HCT116 (cell line): Measurements from ENCODE around the gene SPAG4. TPM values are rescaled to one million over a fixed set of nuclear protein-coding genes. Genes with fewer than 3 reads are reported as not detected.

ENCODE experiments used
- ATAC-seq: fragments of 200-7000 bp; cut with Tn5 transposase; 2 replicates; pipeline ENCODE4 v1.9.1; 2020; ENCODE audit warnings: mild to moderate bottlenecking, moderate library complexity
- BruUV-seq: library from RNA; stranded (reverse); fragments of 400-500 nt; replicated peaks from 2 replicates; lab custom pipeline; 2021; lab: Mats Ljungman, UMichigan
- CTCF ChIA-PET: fragments of 300-600 bp; sonication (Branson Sonifier 250); formaldehyde crosslinking; loops from one replicate; lab custom pipeline; 2021; ENCODE audit warnings: antibody characterized with exemption; lab: Charles Lee
- POLR2A ChIA-PET: fragments of 300-600, 350-600 bp; sonication (Branson Sonifier 250); formaldehyde crosslinking; loops from one replicate; lab custom pipeline; 2021; ENCODE audit warnings: antibody characterized with exemption; lab: Charles Lee
- RAD21 ChIA-PET, 2 experiments: fragments of 300-600 bp; sonication (Branson Sonifier 250); formaldehyde crosslinking; loops; one replicate each; lab custom pipeline; 2023; ENCODE audit warnings: low total read pairs in 2 of 2; ENCODE audit not compliant: uncharacterized antibody in 2 of 2, unreplicated experiment in 2 of 2, low non-redundant PET in 1 of 2; lab: Charles Lee
- DNase-seq: peaks from one replicate; pipeline ENCODE4 v3.0.0-alpha.2; 2010; ENCODE audit warnings: low read depth, low spot score
- H2AFZ ChIP-seq: fragments of 200-600 bp; shearing (Covaris generic), sonication (generic); 2 replicates; pipeline ENCODE4 v1.6.1; 2017; ENCODE audit warnings: low read depth, mixed run types, mixed read lengths, antibody characterized with exemption, low read length; ENCODE audit not compliant: poor library complexity, severe bottlenecking
- H3K27ac ChIP-seq: 2 replicates; pipeline ENCODE4 v1.5.1; 2012; ENCODE audit warnings: low read depth, low read length
- H3K27me3 ChIP-seq: fragments of 200-600 bp; sonication (generic); 2 replicates; pipeline ENCODE4 v1.6.1; 2016; ENCODE audit warnings: mixed run types, low read length, mixed read lengths; ENCODE audit not compliant: insufficient read depth
- H3K36me3 ChIP-seq, 2 experiments: fragments of 200-500 bp in 1 of 2; fragments of 200-600 bp in 1 of 2; sonication (Bioruptor generic) in 1 of 2; sonication (generic) in 1 of 2; 2 replicates each; pipeline versions ENCODE4 v1.5.1 to v1.6.1; 2014 to 2016; ENCODE audit warnings: low read length in 2 of 2, inconsistent platforms in 1 of 2, mixed read lengths in 1 of 2, mixed run types in 1 of 2; ENCODE audit not compliant: insufficient read depth in 2 of 2, control insufficient read depth in 1 of 2
- H3K4me1 ChIP-seq, 2 experiments: fragments of 200-600 bp in 1 of 2; sonication (generic) in 1 of 2; 2 replicates each; pipeline versions ENCODE4 v1.5.1 to v1.6.1; 2012 to 2017; ENCODE audit warnings: low read length in 2 of 2, inconsistent platforms in 1 of 2, mild to moderate bottlenecking in 1 of 2, mixed read lengths in 1 of 2, mixed run types in 1 of 2, moderate library complexity in 1 of 2; ENCODE audit not compliant: insufficient read depth in 2 of 2, control insufficient read depth in 1 of 2
- H3K4me2 ChIP-seq: fragments of 200-600 bp; sonication (generic); 2 replicates; pipeline ENCODE4 v1.6.1; 2017; ENCODE audit warnings: mixed run types, low read length, mixed read lengths
- H3K4me3 ChIP-seq, 2 experiments: fragments of 200-600 bp in 1 of 2; sonication (generic) in 1 of 2; replicated peaks in 1 of 2; 2 replicates each; pipeline ENCODE4 v1.5.1; 2011 to 2016; ENCODE audit warnings: low read length in 2 of 2, control low read depth in 1 of 2, low read depth in 1 of 2, mild to moderate bottlenecking in 1 of 2, mixed read lengths in 1 of 2, mixed run types in 1 of 2
- H3K79me2 ChIP-seq: fragments of 200-600 bp; sonication (generic); 2 replicates; pipeline ENCODE4 v1.6.1; 2017; ENCODE audit warnings: mild to moderate bottlenecking, mixed run types, low read length, moderate library complexity, mixed read lengths; ENCODE audit not compliant: insufficient read depth
- H3K9ac ChIP-seq: fragments of 200-600 bp; sonication (generic); 2 replicates; pipeline ENCODE4 v1.6.1; 2016; ENCODE audit warnings: low read length, mixed read lengths
- H3K9me2 ChIP-seq: fragments of 200-600 bp; sonication (generic), shearing (Covaris generic); 2 replicates; pipeline ENCODE4 v1.6.1; 2017; ENCODE audit warnings: mixed run types, mild to moderate bottlenecking, moderate library complexity; ENCODE audit not compliant: insufficient read depth
- H3K9me3 ChIP-seq, 2 experiments: fragments of 200-500 bp in 1 of 2; fragments of 200-600 bp in 1 of 2; sonication (Bioruptor generic) in 1 of 2; sonication (generic) in 1 of 2; 2 replicates each; pipeline ENCODE4 v1.6.1; 2014 to 2017; ENCODE audit warnings: low read length in 2 of 2, mixed read lengths in 2 of 2, inconsistent platforms in 1 of 2, low read depth in 1 of 2, mild to moderate bottlenecking in 1 of 2, mixed run types in 1 of 2, moderate library complexity in 1 of 2; ENCODE audit not compliant: control insufficient read depth in 1 of 2, insufficient read depth in 1 of 2
- H4K20me1 ChIP-seq: fragments of 200-600 bp; sonication (generic), shearing (Covaris generic); 2 replicates; pipeline ENCODE4 v1.6.1; 2017; ENCODE audit warnings: mixed run types, mild to moderate bottlenecking, moderate library complexity; ENCODE audit not compliant: insufficient read depth
- ELF1 ChIP-seq: IDR thresholded peaks from 2 replicates; pipeline ENCODE4 v1.6.1; 2012; ENCODE audit warnings: low read depth, borderline replicate concordance
- EZH2phosphoT487 ChIP-seq: fragments of 200-600 bp; IDR thresholded peaks from 2 replicates; pipeline ENCODE4 v1.6.1; 2018; ENCODE audit warnings: antibody characterized with exemption, borderline replicate concordance
- JUND ChIP-seq: IDR thresholded peaks from 2 replicates; pipeline ENCODE4 v1.6.1; 2012
- POLR2A ChIP-seq: IDR thresholded peaks from 2 replicates; pipeline ENCODE4 v1.7.0; 2011; ENCODE audit warnings: borderline replicate concordance; ENCODE audit not compliant: insufficient read depth, insufficient read length; ENCODE audit errors: extremely low read depth
- POLR2AphosphoS5 ChIP-seq: IDR thresholded peaks from 2 replicates; pipeline ENCODE4 v1.6.1; 2011; ENCODE audit warnings: mild to moderate bottlenecking, low read depth, low read length, moderate library complexity
- RAD21 ChIP-seq: IDR thresholded peaks from 2 replicates; pipeline ENCODE4 v1.6.1; 2012; ENCODE audit warnings: low read depth, mild to moderate bottlenecking
- SIN3A ChIP-seq: IDR thresholded peaks from 2 replicates; pipeline ENCODE4 v1.6.1; 2012; ENCODE audit warnings: low read depth
- SP1 ChIP-seq: IDR thresholded peaks from 2 replicates; pipeline ENCODE4 v1.6.1; 2012; ENCODE audit warnings: low read depth
- SRF ChIP-seq: IDR thresholded peaks from 2 replicates; pipeline ENCODE4 v1.6.1; 2012; ENCODE audit warnings: low read depth
- TCF7L2 ChIP-seq: IDR thresholded peaks from 2 replicates; pipeline ENCODE4 v1.7.0; 2011; ENCODE audit warnings: borderline replicate concordance, inconsistent platforms; ENCODE audit not compliant: insufficient read depth, insufficient read length; ENCODE audit errors: extremely low read depth
- ZFX ChIP-seq: fragments of 450-650 bp; IDR thresholded peaks from 2 replicates; pipeline ENCODE4 v1.6.1; 2017
- ZNF274 ChIP-seq: fragments of 200-500 bp; sonication (Bioruptor generic); IDR thresholded peaks from 2 replicates; pipeline ENCODE4 v1.6.1; 2014; ENCODE audit warnings: mild to moderate bottlenecking, low read depth, low read length, inconsistent platforms
- intact Hi-C: fragments of 100-400 bp; cut with micrococcal nuclease; formaldehyde crosslinking; loops from 2 replicates; pipeline ENCODE4 v1.10.0; 2022
- total RNA-seq: library from RNA; stranded (reverse); gene quantifications from one replicate; pipeline ENCODE4 v1.2.1, GENCODE V29; 2021; ENCODE audit not compliant: unreplicated experiment
- TF ChIP-seq, protein P1 (sequence below): IDR thresholded peaks from 2 replicates; pipeline ENCODE4 v1.6.1; 2012; ENCODE audit warnings: low read depth
- TF ChIP-seq, protein P2 (sequence below): IDR thresholded peaks from 2 replicates; pipeline ENCODE4 v1.6.1; 2012
- TF ChIP-seq, protein P3 (sequence below): IDR thresholded peaks from 2 replicates; pipeline ENCODE4 v1.6.1; 2012
- TF ChIP-seq, protein P4 (sequence below): IDR thresholded peaks from 2 replicates; pipeline ENCODE4 v1.6.1; 2011; ENCODE audit warnings: mild to moderate bottlenecking, low read length, moderate library complexity; ENCODE audit not compliant: insufficient replicate concordance; ENCODE audit errors: extremely low read depth

Gene SPAG4
- total RNA-seq, 1 experiment from 2014 or later = 6.2 TPM

DNA sequence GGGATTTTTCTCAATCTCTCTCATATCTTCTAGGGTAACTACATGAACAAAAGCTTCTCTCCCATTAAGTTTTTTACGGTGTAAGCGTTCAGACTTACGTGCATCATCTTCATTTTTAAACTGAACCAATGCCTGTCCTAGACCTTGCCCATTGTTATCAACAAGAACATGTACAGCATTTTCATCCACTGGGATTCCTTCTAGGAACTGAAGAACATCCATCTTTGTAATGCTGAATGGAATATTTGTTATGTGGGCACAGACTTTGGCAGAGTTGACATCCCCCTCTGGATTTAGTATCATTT is 37.8 kb downstream of the SPAG4 start (continued):
- TF ChIP-seq SP1 (no peak), TCF7L2 (no peak), ELF1 (no peak), POLR2A (no peak), SIN3A (no peak), ZNF274 (no peak), SRF (no peak), EZH2phosphoT487 (no peak), POLR2AphosphoS5 (no peak)
- TF ChIP-seq, protein P1, sequence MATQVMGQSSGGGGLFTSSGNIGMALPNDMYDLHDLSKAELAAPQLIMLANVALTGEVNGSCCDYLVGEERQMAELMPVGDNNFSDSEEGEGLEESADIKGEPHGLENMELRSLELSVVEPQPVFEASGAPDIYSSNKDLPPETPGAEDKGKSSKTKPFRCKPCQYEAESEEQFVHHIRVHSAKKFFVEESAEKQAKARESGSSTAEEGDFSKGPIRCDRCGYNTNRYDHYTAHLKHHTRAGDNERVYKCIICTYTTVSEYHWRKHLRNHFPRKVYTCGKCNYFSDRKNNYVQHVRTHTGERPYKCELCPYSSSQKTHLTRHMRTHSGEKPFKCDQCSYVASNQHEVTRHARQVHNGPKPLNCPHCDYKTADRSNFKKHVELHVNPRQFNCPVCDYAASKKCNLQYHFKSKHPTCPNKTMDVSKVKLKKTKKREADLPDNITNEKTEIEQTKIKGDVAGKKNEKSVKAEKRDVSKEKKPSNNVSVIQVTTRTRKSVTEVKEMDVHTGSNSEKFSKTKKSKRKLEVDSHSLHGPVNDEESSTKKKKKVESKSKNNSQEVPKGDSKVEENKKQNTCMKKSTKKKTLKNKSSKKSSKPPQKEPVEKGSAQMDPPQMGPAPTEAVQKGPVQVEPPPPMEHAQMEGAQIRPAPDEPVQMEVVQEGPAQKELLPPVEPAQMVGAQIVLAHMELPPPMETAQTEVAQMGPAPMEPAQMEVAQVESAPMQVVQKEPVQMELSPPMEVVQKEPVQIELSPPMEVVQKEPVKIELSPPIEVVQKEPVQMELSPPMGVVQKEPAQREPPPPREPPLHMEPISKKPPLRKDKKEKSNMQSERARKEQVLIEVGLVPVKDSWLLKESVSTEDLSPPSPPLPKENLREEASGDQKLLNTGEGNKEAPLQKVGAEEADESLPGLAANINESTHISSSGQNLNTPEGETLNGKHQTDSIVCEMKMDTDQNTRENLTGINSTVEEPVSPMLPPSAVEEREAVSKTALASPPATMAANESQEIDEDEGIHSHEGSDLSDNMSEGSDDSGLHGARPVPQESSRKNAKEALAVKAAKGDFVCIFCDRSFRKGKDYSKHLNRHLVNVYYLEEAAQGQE = no peak
- TF ChIP-seq, protein P2, sequence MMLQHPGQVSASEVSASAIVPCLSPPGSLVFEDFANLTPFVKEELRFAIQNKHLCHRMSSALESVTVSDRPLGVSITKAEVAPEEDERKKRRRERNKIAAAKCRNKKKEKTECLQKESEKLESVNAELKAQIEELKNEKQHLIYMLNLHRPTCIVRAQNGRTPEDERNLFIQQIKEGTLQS = no peak
- TF ChIP-seq, protein P3, sequence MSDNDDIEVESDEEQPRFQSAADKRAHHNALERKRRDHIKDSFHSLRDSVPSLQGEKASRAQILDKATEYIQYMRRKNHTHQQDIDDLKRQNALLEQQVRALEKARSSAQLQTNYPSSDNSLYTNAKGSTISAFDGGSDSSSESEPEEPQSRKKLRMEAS = no peak
- TF ChIP-seq, all 23 proteins: peak for 0

DNA sequence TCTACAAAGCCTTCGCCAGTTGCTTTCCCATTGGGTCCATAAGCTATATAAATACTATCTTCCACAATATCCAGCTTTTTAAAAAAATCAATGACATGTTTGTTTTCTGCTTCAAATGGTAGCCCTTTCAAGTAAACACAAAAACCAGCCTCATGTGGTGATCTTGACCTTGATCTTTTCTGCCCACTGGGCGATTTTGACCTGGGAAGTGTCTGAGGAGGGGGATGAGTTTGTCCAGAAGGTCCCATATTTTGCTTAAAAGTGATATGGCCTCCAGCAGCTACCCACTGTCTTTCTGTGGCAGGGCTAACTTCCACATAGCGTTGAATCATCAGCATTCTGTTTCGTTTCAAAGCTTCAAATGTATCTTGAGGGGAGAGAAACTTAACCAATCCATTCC is 38.3 kb downstream of the SPAG4 start:
- BruUV-seq = TSS peak; percentile 4
- intact Hi-C loops = no loop called here

More for the DNA sequence above, 38.3 kb downstream of the SPAG4 start:
- H3K27me3 ChIP-seq = no peaks in the 10 kb centered on the region
- RAD21 ChIA-PET = no interaction called here
- H2AFZ ChIP-seq = no peak overlapping the region
- no peaks in the 10 kb centered on the region for H3K9me3 ChIP-seq
- no peaks in the 10 kb centered on the region for H3K9me2 ChIP-seq
- no peak overlapping the region for H3K4me2 ChIP-seq
- POLR2A ChIA-PET = no interaction called here
- CTCF ChIA-PET = no interaction called here
- peaks cover 14 to 56% of the 10 kb centered on the region in 2 experiments for H3K36me3 ChIP-seq
- H3K9ac ChIP-seq = no peak overlapping the region
- peaks cover 74% of the 10 kb centered on the region for H4K20me1 ChIP-seq
- ATAC-seq (no peak), DNase-seq (no peak)
- no peak for TF ChIP-seq RAD21
- no peak for TF ChIP-seq EZH2phosphoT487
- no peak for TF ChIP-seq ZFX
- TF ChIP-seq, protein P2 = no peak
- TF ChIP-seq, protein P4, sequence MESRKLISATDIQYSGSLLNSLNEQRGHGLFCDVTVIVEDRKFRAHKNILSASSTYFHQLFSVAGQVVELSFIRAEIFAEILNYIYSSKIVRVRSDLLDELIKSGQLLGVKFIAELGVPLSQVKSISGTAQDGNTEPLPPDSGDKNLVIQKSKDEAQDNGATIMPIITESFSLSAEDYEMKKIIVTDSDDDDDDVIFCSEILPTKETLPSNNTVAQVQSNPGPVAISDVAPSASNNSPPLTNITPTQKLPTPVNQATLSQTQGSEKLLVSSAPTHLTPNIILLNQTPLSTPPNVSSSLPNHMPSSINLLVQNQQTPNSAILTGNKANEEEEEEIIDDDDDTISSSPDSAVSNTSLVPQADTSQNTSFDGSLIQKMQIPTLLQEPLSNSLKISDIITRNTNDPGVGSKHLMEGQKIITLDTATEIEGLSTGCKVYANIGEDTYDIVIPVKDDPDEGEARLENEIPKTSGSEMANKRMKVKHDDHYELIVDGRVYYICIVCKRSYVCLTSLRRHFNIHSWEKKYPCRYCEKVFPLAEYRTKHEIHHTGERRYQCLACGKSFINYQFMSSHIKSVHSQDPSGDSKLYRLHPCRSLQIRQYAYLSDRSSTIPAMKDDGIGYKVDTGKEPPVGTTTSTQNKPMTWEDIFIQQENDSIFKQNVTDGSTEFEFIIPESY = no peak
- no peak for TF ChIP-seq TCF7L2
- TF ChIP-seq JUND = no peak
- H3K4me3 ChIP-seq = no peak overlapping the region
- H3K27ac ChIP-seq = no peak overlapping the region
- peaks cover 100% of the 10 kb centered on the region for H3K79me2 ChIP-seq
- no peaks in the 10 kb centered on the region for H3K4me1 ChIP-seq
